ENCODE data around the gene ALKAL2. TPM values are rescaled to one million over a fixed set of nuclear protein-coding genes. Genes with fewer than 3 reads are reported as not detected.

ALKAL2 gene
- total RNA-seq, 1 experiment from 2014 or later, result 3.5 TPM

DNA sequence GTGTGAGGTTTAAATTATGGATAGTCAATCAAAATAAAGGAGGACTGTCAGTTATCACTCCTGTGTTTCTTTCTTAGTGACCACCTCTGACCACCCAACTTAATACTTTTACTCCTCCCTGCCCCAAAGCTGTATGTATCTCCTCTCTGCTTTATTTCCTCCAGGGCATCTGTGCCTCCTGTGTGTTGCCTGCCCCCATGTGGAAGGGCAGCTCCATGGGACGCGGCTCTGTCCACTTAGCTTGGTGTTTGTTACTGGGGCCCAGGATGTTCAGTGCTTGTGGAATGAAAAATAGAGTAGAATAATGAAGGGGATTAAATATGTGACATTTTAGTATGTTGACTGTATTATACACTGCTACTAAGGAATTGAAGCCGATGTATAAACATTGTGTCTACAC, 13.4 kb downstream of the ALKAL2 start (continued):
- TF ChIP-seq, protein P1, sequence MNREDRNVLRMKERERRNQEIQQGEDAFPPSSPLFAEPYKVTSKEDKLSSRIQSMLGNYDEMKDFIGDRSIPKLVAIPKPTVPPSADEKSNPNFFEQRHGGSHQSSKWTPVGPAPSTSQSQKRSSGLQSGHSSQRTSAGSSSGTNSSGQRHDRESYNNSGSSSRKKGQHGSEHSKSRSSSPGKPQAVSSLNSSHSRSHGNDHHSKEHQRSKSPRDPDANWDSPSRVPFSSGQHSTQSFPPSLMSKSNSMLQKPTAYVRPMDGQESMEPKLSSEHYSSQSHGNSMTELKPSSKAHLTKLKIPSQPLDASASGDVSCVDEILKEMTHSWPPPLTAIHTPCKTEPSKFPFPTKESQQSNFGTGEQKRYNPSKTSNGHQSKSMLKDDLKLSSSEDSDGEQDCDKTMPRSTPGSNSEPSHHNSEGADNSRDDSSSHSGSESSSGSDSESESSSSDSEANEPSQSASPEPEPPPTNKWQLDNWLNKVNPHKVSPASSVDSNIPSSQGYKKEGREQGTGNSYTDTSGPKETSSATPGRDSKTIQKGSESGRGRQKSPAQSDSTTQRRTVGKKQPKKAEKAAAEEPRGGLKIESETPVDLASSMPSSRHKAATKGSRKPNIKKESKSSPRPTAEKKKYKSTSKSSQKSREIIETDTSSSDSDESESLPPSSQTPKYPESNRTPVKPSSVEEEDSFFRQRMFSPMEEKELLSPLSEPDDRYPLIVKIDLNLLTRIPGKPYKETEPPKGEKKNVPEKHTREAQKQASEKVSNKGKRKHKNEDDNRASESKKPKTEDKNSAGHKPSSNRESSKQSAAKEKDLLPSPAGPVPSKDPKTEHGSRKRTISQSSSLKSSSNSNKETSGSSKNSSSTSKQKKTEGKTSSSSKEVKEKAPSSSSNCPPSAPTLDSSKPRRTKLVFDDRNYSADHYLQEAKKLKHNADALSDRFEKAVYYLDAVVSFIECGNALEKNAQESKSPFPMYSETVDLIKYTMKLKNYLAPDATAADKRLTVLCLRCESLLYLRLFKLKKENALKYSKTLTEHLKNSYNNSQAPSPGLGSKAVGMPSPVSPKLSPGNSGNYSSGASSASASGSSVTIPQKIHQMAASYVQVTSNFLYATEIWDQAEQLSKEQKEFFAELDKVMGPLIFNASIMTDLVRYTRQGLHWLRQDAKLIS (CRISPR knock-in tag; IDR thresholded peaks at IDR 0.05; ENCODE audit: borderline replicate concordance), result no peak
- TF ChIP-seq, protein P2, sequence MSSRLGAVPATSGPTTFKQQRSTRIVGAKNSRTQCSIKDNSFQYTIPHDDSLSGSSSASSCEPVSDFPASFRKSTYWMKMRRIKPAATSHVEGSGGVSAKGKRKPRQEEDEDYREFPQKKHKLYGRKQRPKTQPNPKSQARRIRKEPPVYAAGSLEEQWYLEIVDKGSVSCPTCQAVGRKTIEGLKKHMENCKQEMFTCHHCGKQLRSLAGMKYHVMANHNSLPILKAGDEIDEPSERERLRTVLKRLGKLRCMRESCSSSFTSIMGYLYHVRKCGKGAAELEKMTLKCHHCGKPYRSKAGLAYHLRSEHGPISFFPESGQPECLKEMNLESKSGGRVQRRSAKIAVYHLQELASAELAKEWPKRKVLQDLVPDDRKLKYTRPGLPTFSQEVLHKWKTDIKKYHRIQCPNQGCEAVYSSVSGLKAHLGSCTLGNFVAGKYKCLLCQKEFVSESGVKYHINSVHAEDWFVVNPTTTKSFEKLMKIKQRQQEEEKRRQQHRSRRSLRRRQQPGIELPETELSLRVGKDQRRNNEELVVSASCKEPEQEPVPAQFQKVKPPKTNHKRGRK (CRISPR knock-in tag; IDR thresholded peaks at IDR 0.05; ENCODE audit: borderline replicate concordance), result no peak
- TF ChIP-seq, protein P3, sequence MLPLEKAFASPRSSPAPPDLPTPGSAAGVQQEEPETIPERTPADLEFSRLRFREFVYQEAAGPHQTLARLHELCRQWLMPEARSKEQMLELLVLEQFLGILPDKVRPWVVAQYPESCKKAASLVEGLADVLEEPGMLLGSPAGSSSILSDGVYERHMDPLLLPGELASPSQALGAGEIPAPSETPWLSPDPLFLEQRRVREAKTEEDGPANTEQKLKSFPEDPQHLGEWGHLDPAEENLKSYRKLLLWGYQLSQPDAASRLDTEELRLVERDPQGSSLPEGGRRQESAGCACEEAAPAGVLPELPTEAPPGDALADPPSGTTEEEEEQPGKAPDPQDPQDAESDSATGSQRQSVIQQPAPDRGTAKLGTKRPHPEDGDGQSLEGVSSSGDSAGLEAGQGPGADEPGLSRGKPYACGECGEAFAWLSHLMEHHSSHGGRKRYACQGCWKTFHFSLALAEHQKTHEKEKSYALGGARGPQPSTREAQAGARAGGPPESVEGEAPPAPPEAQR (CRISPR knock-in tag; IDR thresholded peaks at IDR 0.05), result no peak

DNA sequence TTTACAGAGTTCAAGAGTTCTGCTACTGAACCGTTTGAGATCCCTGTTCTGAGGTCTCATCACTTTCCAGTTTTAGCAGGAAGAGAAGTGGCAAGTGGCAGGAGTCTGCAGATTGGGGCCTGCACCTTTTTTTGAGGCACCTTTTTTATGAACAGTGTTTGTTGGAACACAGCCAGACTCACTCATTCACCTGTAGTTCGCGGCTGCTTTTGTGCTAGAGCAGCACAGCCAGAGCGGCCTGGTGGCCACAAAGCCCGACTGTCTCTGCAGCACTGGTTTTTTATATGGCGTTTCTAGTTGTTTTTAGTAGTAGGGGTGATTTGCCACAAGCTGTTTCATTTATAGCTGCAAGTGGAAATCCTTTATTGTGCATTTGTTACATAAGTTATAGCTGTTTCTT, 14.6 kb downstream of the ALKAL2 start:
- DNase-seq (ENCODE audit: low spot score), result no peak
- ATAC-seq, result no peak
- ChIA-PET CTCF (no interaction called here), POLR2A (no interaction called here)
- H3K36me3 Mint-ChIP-seq, result peaks cover 38% of the 10 kb centered on the region
- H3K4me1 Mint-ChIP-seq, result peaks cover 16% of the 10 kb centered on the region; the same call in 1 of the 2 replicates
- no peak overlapping the region for H3K4me3 Mint-ChIP-seq
- no peaks in the 10 kb centered on the region for H3K27me3 Mint-ChIP-seq (ENCODE audit: low read depth)
- H3K9me3 Mint-ChIP-seq, result no peaks in the 10 kb centered on the region
- H3K27ac Mint-ChIP-seq, result no peak overlapping the region
- TF ChIP-seq ATF1 (CRISPR knock-in tag; IDR thresholded peaks at IDR 0.05), result no peak
- no peak for TF ChIP-seq JAZF1 (CRISPR knock-in tag; IDR thresholded peaks at IDR 0.05)
- no peak for TF ChIP-seq FOXK1 (CRISPR knock-in tag; IDR thresholded peaks at IDR 0.05)
- TF ChIP-seq, protein P4, sequence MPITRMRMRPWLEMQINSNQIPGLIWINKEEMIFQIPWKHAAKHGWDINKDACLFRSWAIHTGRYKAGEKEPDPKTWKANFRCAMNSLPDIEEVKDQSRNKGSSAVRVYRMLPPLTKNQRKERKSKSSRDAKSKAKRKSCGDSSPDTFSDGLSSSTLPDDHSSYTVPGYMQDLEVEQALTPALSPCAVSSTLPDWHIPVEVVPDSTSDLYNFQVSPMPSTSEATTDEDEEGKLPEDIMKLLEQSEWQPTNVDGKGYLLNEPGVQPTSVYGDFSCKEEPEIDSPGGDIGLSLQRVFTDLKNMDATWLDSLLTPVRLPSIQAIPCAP (CRISPR knock-in tag; IDR thresholded peaks at IDR 0.05), result no peak
- TF ChIP-seq KAT7 (CRISPR knock-in tag; IDR thresholded peaks at IDR 0.05; ENCODE audit: borderline replicate concordance), result no peak
- TF ChIP-seq TEAD1 (CRISPR knock-in tag; IDR thresholded peaks at IDR 0.05), result no peak
- TF ChIP-seq ZNF671 (CRISPR knock-in tag; IDR thresholded peaks at IDR 0.05), result no peak
- TF ChIP-seq ETV6 (CRISPR knock-in tag; IDR thresholded peaks at IDR 0.05), result no peak
- TF ChIP-seq, protein P5, sequence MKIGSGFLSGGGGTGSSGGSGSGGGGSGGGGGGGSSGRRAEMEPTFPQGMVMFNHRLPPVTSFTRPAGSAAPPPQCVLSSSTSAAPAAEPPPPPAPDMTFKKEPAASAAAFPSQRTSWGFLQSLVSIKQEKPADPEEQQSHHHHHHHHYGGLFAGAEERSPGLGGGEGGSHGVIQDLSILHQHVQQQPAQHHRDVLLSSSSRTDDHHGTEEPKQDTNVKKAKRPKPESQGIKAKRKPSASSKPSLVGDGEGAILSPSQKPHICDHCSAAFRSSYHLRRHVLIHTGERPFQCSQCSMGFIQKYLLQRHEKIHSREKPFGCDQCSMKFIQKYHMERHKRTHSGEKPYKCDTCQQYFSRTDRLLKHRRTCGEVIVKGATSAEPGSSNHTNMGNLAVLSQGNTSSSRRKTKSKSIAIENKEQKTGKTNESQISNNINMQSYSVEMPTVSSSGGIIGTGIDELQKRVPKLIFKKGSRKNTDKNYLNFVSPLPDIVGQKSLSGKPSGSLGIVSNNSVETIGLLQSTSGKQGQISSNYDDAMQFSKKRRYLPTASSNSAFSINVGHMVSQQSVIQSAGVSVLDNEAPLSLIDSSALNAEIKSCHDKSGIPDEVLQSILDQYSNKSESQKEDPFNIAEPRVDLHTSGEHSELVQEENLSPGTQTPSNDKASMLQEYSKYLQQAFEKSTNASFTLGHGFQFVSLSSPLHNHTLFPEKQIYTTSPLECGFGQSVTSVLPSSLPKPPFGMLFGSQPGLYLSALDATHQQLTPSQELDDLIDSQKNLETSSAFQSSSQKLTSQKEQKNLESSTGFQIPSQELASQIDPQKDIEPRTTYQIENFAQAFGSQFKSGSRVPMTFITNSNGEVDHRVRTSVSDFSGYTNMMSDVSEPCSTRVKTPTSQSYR (CRISPR knock-in tag; IDR thresholded peaks at IDR 0.05), result no peak
- TF ChIP-seq, protein P6, sequence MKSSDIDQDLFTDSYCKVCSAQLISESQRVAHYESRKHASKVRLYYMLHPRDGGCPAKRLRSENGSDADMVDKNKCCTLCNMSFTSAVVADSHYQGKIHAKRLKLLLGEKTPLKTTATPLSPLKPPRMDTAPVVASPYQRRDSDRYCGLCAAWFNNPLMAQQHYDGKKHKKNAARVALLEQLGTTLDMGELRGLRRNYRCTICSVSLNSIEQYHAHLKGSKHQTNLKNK (CRISPR knock-in tag; IDR thresholded peaks at IDR 0.05), result no peak
- TF ChIP-seq SMAD3 (CRISPR knock-in tag; IDR thresholded peaks at IDR 0.05; ENCODE audit: borderline replicate concordance), result no peak
- no peak for TF ChIP-seq ZNF423 (CRISPR knock-in tag; IDR thresholded peaks at IDR 0.05)
- TF ChIP-seq PRRX2 (CRISPR knock-in tag; IDR thresholded peaks at IDR 0.05), result no peak
- TF ChIP-seq SMAD4 (CRISPR knock-in tag; IDR thresholded peaks at IDR 0.05), result no peak
- TF ChIP-seq, protein P7, sequence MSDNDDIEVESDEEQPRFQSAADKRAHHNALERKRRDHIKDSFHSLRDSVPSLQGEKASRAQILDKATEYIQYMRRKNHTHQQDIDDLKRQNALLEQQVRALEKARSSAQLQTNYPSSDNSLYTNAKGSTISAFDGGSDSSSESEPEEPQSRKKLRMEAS (CRISPR knock-in tag; IDR thresholded peaks at IDR 0.05), result no peak
- TF ChIP-seq EMX1 (CRISPR knock-in tag; IDR thresholded peaks at IDR 0.05), result no peak
- TF ChIP-seq, protein P8, sequence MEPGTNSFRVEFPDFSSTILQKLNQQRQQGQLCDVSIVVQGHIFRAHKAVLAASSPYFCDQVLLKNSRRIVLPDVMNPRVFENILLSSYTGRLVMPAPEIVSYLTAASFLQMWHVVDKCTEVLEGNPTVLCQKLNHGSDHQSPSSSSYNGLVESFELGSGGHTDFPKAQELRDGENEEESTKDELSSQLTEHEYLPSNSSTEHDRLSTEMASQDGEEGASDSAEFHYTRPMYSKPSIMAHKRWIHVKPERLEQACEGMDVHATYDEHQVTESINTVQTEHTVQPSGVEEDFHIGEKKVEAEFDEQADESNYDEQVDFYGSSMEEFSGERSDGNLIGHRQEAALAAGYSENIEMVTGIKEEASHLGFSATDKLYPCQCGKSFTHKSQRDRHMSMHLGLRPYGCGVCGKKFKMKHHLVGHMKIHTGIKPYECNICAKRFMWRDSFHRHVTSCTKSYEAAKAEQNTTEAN (CRISPR knock-in tag; IDR thresholded peaks at IDR 0.05), result no peak
- TF ChIP-seq, protein P9, sequence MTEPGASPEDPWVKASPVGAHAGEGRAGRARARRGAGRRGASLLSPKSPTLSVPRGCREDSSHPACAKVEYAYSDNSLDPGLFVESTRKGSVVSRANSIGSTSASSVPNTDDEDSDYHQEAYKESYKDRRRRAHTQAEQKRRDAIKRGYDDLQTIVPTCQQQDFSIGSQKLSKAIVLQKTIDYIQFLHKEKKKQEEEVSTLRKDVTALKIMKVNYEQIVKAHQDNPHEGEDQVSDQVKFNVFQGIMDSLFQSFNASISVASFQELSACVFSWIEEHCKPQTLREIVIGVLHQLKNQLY (CRISPR knock-in tag; IDR thresholded peaks at IDR 0.05), result no peak
